GM12892 (cell line): ENCODE data around the gene TBX19.

Experiments
- POLR2A ChIP-seq: IDR thresholded peaks from 2 replicates; pipeline ENCODE4 v1.6.1; 2011; ENCODE audit warnings: low read depth, low read length, control low read depth
- POLR2AphosphoS5 ChIP-seq: IDR thresholded peaks from 2 replicates; pipeline ENCODE4 v1.6.1; 2011; ENCODE audit warnings: low read depth, low read length, control low read depth
- TAF1 ChIP-seq: IDR thresholded peaks from 2 replicates; pipeline ENCODE4 v1.6.1; 2011; ENCODE audit warnings: low read depth, mild to moderate bottlenecking, control low read depth, low read length, borderline replicate concordance

DNA sequence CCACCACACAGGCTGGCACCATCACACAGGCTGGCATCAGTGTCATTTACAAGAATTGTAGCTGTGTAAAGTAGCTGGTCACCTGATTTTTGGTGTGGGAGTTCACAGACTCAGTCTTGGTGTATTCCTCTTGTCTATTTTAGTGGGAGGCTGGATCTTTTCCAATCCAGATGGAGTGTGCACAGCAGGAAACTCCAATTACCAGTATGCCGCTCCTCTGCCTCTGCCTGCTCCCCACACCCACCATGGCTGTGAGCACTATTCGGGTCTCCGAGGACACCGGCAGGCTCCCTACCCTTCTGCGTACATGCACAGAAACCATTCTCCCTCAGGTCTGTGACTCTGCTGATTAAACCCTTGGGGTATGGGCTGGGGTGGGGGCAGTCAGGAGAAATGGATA lies 24.2 kb downstream of the TBX19 start:
- TF ChIP-seq POLR2AphosphoS5, result no peak
- no peak for TF ChIP-seq POLR2A
- TF ChIP-seq TAF1, result no peak
